ENCODE data around the gene MYL12A.

DNA sequence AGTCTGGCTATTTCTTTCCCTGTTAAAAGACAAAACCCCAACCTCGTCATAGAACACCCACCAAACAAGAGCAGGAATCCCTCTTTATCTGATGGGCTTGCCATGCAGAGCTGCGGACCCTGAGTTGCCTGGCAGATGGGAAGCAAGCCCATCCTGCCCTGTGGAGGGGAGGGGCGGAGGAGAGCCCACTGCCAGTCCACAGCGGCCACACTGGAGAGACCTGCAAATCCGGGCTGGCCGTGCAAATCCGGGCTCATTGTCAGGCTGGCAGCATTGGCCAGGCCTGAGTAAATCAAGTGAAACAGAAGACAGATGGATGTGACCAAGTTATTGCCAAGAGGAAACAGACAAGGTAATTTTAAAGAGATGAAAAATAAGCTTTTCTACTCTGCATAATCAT, 36.3 kb downstream of the MYL12A start:
- TF ChIP-seq EZH2 (IDR thresholded peaks at IDR 0.05; ENCODE audit: low read depth, unreplicated experiment), result no peak
- TF ChIP-seq, protein P1, sequence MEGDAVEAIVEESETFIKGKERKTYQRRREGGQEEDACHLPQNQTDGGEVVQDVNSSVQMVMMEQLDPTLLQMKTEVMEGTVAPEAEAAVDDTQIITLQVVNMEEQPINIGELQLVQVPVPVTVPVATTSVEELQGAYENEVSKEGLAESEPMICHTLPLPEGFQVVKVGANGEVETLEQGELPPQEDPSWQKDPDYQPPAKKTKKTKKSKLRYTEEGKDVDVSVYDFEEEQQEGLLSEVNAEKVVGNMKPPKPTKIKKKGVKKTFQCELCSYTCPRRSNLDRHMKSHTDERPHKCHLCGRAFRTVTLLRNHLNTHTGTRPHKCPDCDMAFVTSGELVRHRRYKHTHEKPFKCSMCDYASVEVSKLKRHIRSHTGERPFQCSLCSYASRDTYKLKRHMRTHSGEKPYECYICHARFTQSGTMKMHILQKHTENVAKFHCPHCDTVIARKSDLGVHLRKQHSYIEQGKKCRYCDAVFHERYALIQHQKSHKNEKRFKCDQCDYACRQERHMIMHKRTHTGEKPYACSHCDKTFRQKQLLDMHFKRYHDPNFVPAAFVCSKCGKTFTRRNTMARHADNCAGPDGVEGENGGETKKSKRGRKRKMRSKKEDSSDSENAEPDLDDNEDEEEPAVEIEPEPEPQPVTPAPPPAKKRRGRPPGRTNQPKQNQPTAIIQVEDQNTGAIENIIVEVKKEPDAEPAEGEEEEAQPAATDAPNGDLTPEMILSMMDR (conservative IDR thresholded peaks at IDR 0.05; ENCODE audit: low read depth in 2 of 2), result no peak
- TF ChIP-seq EZH2phosphoT487 (IDR thresholded peaks at IDR 0.05; ENCODE audit: unreplicated experiment), result no peak
